ENCODE data around the gene EPB41L2.

EPB41L2 gene

DNA sequence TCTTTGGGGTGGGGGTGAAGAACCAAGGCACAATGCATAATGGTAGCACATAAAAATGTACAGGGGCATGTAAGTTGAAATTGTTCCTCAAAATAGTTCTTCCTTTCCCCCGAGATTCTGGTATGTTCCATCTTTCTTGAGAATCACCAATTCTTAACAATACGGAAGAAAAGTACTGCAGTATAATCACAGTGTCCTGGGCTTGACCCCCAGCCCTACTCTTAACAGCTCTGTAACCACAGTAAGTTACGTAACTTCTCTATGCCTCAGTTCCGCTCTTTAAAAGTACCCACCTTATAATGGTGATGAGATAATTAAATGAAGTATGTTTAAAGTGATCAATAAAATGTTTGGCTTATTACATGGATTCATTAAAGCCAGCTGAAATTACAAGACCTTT is 131.4 kb downstream of the EPB41L2 start:
- H3K27me3 ChIP-seq (replicated peaks; ENCODE audit: control insufficient read depth, insufficient read depth, low read length): no peaks in the 10 kb centered on the region
- TF ChIP-seq, protein P1, sequence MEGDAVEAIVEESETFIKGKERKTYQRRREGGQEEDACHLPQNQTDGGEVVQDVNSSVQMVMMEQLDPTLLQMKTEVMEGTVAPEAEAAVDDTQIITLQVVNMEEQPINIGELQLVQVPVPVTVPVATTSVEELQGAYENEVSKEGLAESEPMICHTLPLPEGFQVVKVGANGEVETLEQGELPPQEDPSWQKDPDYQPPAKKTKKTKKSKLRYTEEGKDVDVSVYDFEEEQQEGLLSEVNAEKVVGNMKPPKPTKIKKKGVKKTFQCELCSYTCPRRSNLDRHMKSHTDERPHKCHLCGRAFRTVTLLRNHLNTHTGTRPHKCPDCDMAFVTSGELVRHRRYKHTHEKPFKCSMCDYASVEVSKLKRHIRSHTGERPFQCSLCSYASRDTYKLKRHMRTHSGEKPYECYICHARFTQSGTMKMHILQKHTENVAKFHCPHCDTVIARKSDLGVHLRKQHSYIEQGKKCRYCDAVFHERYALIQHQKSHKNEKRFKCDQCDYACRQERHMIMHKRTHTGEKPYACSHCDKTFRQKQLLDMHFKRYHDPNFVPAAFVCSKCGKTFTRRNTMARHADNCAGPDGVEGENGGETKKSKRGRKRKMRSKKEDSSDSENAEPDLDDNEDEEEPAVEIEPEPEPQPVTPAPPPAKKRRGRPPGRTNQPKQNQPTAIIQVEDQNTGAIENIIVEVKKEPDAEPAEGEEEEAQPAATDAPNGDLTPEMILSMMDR (IDR thresholded peaks at IDR 0.05; ENCODE audit: insufficient read depth, low read length, poor library complexity, severe bottlenecking): no peak
- H3K4me3 ChIP-seq (replicated peaks; ENCODE audit: low read depth, low read length): no peak overlapping the region
- no peak for DNase-seq (ENCODE audit: extremely low read depth, insufficient read length)
- H3K36me3 ChIP-seq (ENCODE audit: control insufficient read depth, insufficient read depth, low read length): no peaks in the 10 kb centered on the region

DNA sequence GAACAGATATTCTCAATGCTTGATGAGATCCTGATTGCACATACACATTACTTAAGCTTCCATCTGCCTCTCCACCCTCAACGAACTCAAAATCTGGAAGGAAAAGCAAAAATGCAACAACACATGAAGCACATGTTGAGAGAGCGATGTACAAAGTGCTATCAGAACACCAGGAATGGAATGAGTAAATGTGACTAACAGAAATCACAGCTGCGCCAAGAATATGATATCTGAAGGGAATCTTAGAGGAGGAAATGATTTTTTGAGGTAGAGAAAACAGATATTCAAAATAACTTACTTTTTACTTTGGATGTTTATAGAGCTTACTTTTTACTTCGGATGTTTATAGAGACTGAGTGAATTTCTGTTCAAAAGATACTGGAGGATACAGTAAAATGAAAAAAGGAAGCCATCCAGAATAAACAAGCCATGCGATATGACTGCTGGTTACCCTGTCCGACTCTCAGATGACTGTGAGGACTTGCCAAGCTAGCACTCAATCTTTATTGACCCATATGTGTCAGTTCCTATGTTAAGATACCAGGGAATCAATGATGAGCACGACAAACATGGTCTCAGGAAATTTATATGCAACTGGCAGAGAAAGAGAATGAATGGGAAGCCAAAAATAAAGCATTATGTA is 133.9 kb downstream of the EPB41L2 start:
- TF ChIP-seq, protein P1 (IDR thresholded peaks at IDR 0.05; ENCODE audit: insufficient read depth, low read length, poor library complexity, severe bottlenecking): no peak
- Histone ChIP-seq H3K27me3 (replicated peaks; ENCODE audit: control insufficient read depth, insufficient read depth, low read length) (no peaks in the 10 kb centered on the region), H3K4me3 (replicated peaks; ENCODE audit: low read depth, low read length) (no peak overlapping the region), H3K36me3 (ENCODE audit: control insufficient read depth, insufficient read depth, low read length) (no peaks in the 10 kb centered on the region)
- no peak for DNase-seq (ENCODE audit: extremely low read depth, insufficient read length)

DNA sequence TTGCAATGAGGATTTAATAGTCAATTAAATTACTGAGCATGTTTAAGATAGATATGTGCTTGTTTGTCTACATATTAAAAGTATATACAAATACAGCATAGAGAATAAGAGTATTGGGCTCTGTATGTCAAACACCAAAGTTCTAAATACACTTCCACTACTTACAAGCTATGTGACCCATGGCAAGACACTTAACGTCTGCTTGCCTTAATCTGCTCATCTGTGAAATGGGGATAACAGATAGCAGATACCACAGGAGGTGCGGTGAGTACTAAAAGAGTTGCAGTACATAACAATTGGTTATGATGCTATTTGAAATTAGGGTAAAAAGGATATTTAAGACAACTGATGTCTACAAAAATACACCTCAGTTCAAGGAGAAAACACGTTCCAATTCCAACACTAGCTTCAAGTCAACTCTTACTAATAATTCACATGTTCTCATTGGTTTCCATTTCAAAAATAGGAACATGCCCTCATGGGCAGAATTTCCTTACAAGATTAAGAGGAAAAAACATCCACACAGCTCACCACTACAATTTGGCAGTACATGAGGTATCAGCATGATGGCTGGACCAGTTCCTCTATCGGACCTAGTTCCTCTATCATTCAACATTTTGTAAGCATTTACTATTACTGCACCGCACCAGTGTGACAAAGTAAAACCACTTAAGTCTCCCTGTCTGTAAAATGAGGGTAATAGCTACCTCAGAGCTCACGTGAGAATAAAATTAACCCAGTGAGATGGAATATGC is 134.7 kb downstream of the EPB41L2 start:
- DNase-seq (ENCODE audit: extremely low read depth, insufficient read length): no peak
- TF ChIP-seq, protein P1 (IDR thresholded peaks at IDR 0.05; ENCODE audit: insufficient read depth, low read length, poor library complexity, severe bottlenecking): no peak
- H3K4me3 ChIP-seq (replicated peaks; ENCODE audit: low read depth, low read length): no peak overlapping the region
- H3K36me3 ChIP-seq (ENCODE audit: control insufficient read depth, insufficient read depth, low read length): no peaks in the 10 kb centered on the region
- H3K27me3 ChIP-seq (replicated peaks; ENCODE audit: control insufficient read depth, insufficient read depth, low read length): no peaks in the 10 kb centered on the region

DNA sequence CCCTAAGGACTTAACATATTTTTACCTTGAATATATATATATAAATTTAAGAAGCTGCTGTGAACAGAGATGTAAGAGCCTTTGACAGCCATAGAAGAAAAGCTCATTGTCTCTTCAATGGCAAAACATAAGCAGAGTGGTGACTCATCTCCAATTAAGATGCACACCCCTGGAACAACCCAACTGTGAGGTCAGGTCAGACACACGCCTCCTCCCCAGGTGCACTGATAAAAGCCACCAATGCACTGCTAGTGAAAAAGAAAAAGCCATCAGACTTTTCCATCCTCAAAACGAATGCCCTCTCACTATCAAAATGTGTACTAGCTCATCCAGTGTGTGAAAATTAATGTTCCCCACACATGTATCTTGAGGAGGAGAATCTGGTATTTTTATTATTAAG is 135.7 kb downstream of the EPB41L2 start:
- Histone ChIP-seq H3K27me3 (replicated peaks; ENCODE audit: control insufficient read depth, insufficient read depth, low read length) (no peaks in the 10 kb centered on the region), H3K4me3 (replicated peaks; ENCODE audit: low read depth, low read length) (no peak overlapping the region), H3K36me3 (ENCODE audit: control insufficient read depth, insufficient read depth, low read length) (no peaks in the 10 kb centered on the region)
- TF ChIP-seq, protein P1 (IDR thresholded peaks at IDR 0.05; ENCODE audit: insufficient read depth, low read length, poor library complexity, severe bottlenecking): no peak
- DNase-seq (ENCODE audit: extremely low read depth, insufficient read length): no peak

DNA sequence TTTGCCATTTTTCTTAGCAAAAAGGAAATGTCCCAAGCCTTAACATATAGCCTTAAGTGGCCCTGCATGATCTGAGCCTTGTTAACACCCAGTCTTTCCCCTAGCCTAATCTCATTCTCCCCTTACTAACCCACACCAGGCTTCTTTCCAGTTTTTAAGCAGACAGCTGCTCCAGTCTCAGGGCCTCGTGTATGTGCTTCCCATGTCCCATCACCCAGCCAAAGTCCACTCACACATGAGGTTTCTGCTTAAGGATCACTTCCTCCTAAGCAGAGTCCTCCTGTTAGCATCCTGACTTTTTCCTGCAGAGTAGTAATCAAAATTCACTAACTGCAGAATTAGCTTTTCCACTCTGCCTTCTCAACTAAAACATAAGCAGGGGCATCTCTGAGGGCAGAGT is 139.7 kb downstream of the EPB41L2 start:
- Histone ChIP-seq H3K4me3 (replicated peaks; ENCODE audit: low read depth, low read length) (no peak overlapping the region), H3K27me3 (replicated peaks; ENCODE audit: control insufficient read depth, insufficient read depth, low read length) (no peaks in the 10 kb centered on the region), H3K36me3 (ENCODE audit: control insufficient read depth, insufficient read depth, low read length) (no peaks in the 10 kb centered on the region)
- TF ChIP-seq, protein P1 (IDR thresholded peaks at IDR 0.05; ENCODE audit: insufficient read depth, low read length, poor library complexity, severe bottlenecking): no peak
- no peak for DNase-seq (ENCODE audit: extremely low read depth, insufficient read length)

Measured in GM06990 (cell line).